ENCODE measurements around the gene CTIF. TPM values are rescaled to one million over a fixed set of nuclear protein-coding genes. Genes with fewer than 3 reads are reported as not detected.

Gene CTIF
- total RNA-seq, 4 donors from 2014 or later, result 29.0 to 61.5 (median 37.7) TPM

DNA sequence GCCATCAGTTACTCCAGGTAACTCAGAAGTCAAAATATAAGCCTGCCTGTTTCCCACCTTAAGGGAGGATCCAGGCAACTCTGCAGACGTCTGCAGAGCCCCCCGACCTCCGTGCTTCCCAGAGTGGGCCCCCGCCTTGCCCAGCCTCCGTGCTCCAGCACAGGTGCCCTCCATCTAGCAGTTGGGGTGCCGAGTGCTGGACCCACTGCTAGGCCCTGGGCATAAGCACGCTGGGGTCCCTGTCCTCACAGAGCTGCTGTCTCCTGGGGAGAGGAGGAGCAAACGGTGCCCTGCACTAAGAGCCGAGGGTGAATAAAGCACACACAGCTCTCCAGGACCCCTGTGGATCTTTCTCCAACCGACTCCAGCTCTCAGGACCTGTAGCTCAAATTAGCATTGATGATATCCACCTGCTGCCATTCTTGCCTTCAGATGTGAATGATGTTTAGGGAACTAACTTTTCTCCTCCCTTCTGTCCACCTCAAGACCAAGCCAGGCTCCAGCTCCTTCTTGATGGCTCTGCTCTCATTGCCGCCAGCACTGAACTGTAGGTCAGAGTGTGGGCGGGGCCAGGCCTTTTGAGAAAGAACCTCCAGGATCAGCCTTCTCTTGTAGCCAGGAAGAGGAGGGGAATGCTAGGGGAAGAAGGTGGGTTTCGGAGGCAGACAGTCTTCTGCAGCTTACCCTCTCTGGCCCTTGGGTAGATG lies 290.8 kb downstream of the CTIF start:
- DNase-seq (ENCODE audit: low spot score in 2 of 2), result peak in 1 of 2 donors; percentile 76
- H3K36me3 ChIP-seq, result no peaks in the 10 kb centered on the region
- H3K4me1 ChIP-seq, result peaks cover 47% of the 10 kb centered on the region
- H3K27me3 ChIP-seq, result no peaks in the 10 kb centered on the region
- WGBS, result 93% methylated on average over 8 of the region's 13 CpGs
- no peak overlapping the region for H3K4me3 ChIP-seq
- TF ChIP-seq POLR2A (IDR thresholded peaks at IDR 0.05), result no peak
- TF ChIP-seq POLR2AphosphoS5 (IDR thresholded peaks at IDR 0.05), result no peak
- no peak for TF ChIP-seq EP300 (IDR thresholded peaks at IDR 0.05)
- TF ChIP-seq, protein P1, sequence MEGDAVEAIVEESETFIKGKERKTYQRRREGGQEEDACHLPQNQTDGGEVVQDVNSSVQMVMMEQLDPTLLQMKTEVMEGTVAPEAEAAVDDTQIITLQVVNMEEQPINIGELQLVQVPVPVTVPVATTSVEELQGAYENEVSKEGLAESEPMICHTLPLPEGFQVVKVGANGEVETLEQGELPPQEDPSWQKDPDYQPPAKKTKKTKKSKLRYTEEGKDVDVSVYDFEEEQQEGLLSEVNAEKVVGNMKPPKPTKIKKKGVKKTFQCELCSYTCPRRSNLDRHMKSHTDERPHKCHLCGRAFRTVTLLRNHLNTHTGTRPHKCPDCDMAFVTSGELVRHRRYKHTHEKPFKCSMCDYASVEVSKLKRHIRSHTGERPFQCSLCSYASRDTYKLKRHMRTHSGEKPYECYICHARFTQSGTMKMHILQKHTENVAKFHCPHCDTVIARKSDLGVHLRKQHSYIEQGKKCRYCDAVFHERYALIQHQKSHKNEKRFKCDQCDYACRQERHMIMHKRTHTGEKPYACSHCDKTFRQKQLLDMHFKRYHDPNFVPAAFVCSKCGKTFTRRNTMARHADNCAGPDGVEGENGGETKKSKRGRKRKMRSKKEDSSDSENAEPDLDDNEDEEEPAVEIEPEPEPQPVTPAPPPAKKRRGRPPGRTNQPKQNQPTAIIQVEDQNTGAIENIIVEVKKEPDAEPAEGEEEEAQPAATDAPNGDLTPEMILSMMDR (IDR thresholded peaks at IDR 0.05), result no peak
- no peaks in the 10 kb centered on the region for H3K9me3 ChIP-seq
- H3K27ac ChIP-seq, result no peak overlapping the region

DNA sequence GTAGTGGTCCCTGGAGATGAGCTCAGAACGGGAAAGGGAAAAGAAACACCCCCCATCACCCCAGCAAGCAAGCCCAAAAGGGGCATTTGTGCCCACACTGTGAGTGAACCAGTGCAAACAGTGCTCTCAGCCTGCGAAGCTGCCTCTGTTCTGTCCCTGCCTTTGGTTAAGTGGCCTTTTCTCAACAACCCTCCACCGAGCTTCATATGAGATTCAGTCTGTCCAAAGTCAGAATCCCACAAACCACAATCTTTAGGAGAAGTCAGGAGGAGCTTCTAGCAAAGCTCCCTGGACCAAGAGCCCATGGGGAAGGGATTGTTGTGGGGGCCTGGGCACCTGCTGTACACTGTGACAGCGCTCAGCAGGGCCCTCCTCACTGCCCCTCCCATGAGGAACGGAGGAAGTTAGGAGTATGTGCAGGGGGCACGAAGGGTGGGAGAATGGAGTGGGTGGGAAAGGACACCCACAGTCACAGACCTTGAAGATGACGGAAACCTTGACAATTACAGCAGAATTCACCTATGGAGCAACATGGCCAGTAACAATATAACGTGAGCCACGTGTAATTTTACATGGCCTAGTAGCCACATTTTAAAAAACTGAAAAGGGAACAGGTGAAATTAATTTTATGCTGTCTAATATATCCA lies 292.4 kb downstream of the CTIF start:
- Histone ChIP-seq H3K27ac (no peak overlapping the region), H3K36me3 (no peaks in the 10 kb centered on the region), H3K4me1 (peaks cover 42% of the 10 kb centered on the region), H3K27me3 (no peaks in the 10 kb centered on the region), H3K4me3 (no peak overlapping the region), H3K9me3 (no peaks in the 10 kb centered on the region)
- peak in 1 of 2 donors; percentile 50 for DNase-seq (ENCODE audit: low spot score in 2 of 2)
- TF ChIP-seq, protein P1 (IDR thresholded peaks at IDR 0.05), result no peak
- no peak for TF ChIP-seq EP300 (IDR thresholded peaks at IDR 0.05)
- TF ChIP-seq POLR2AphosphoS5 (IDR thresholded peaks at IDR 0.05), result no peak
- no peak for TF ChIP-seq POLR2A (IDR thresholded peaks at IDR 0.05)
- 90% methylated on average over 8 of the region's 9 CpGs for WGBS

DNA sequence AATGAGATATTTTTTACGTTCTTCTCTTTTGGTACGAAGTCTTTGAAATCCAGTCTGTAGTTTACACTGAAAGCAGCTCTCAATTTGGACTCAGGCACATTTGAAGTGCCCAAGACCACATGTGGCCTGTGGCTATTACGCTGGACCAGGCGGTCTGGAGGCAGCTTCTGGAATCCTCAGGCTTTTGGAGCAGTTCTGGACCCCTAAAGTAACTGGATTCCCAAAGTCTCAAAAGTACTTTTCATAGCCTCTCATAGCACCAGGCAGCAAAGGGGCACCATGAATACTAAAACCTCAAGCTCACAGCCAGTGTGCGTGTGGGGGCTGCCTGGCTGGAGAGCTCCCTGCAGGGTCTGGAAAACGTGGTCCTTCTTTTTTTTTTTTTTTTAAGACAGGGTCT lies 293.0 kb downstream of the CTIF start:
- DNase-seq (ENCODE audit: low spot score in 2 of 2), result peak in 1 of 2 donors; percentile 31
- Histone ChIP-seq H3K27ac (no peak overlapping the region), H3K27me3 (no peaks in the 10 kb centered on the region), H3K4me3 (no peak overlapping the region), H3K4me1 (peaks cover 42% of the 10 kb centered on the region), H3K9me3 (no peaks in the 10 kb centered on the region), H3K36me3 (no peaks in the 10 kb centered on the region)
- WGBS, result 96% methylated on average over 6 of the region's 6 CpGs
- TF ChIP-seq, protein P1 (IDR thresholded peaks at IDR 0.05), result no peak
- TF ChIP-seq POLR2AphosphoS5 (IDR thresholded peaks at IDR 0.05) (no peak), EP300 (IDR thresholded peaks at IDR 0.05) (no peak), POLR2A (IDR thresholded peaks at IDR 0.05) (no peak)

DNA sequence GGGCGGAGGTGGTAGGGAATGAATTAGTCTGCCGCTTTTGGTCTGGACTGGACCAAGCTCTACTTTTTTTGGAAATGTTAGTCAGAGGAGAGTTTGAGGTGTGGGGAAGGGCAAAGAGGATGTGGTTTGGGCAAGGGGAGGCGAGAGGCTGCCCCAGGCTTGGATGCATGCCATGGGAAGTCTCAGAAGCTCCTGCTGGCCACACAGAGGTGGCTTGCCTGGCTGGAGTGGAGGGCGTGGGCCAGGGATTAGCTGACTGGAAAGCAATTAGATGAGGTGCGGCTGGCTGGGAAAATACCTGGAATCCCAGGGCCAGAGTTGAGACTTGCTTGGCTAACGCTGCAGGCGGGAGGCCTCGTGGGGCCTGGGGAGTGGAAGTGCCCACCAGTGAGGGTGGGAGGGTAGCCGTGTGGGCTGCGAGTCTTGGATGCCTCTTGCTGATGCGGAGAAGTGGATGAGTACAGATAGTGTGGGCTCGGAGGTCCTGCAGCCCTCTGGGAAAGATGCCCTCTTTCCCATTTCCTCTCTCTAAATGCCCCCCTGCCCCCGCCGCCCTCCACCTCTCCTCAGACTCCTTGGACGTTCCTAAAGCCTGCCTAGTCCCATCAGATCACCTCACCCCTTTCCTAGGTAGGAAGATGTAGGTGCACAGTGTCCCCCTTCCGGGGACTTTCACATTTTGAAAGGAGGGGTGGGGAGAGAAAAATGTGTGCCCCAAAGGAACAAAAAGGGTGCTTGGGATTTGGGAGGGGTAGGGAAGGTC lies 294.3 kb downstream of the CTIF start:
- H3K27me3 ChIP-seq, result no peaks in the 10 kb centered on the region
- H3K27ac ChIP-seq, result no peak overlapping the region
- no peaks in the 10 kb centered on the region for H3K9me3 ChIP-seq
- H3K4me3 ChIP-seq, result no peak overlapping the region
- 53% methylated on average over 14 of the region's 16 CpGs for WGBS
- TF ChIP-seq POLR2A (IDR thresholded peaks at IDR 0.05) (no peak), POLR2AphosphoS5 (IDR thresholded peaks at IDR 0.05) (no peak), EP300 (IDR thresholded peaks at IDR 0.05) (no peak)
- TF ChIP-seq, protein P1 (IDR thresholded peaks at IDR 0.05), result no peak
- peaks cover 32% of the 10 kb centered on the region for H3K4me1 ChIP-seq
- DNase-seq (ENCODE audit: low spot score in 2 of 2), result peak in 1 of 2 donors; percentile 77
- H3K36me3 ChIP-seq, result no peaks in the 10 kb centered on the region
